Upper lobe of left lung (tissue), 4 donors: ENCODE results near the gene RBM4.

Experiments
- EP300 ChIP-seq, 4 donors: sonication (generic); formaldehyde crosslinking; IDR thresholded peaks; one replicate each; pipeline ENCODE4 v1.5.1; 2017; ENCODE audit warnings: antibody characterized with exemption in 4 of 4, control low read depth in 2 of 4
- POLR2A ChIP-seq, 4 donors: fragments of 450-650 bp; IDR thresholded peaks; one replicate each; pipeline ENCODE4 v1.5.1; 2016 to 2017; ENCODE audit warnings: antibody characterized with exemption in 4 of 4, mild to moderate bottlenecking in 2 of 4
- POLR2AphosphoS5 ChIP-seq, 2 donors: sonication (generic); formaldehyde crosslinking; IDR thresholded peaks; one replicate each; pipeline ENCODE4 v1.5.1; 2017; ENCODE audit warnings: antibody characterized with exemption in 2 of 2
- TF ChIP-seq, protein P1 (sequence below), 6 experiments: fragments of 450-650 bp in 4 of 6; fragments of 200-600 bp in 2 of 6; sonication (generic) in 2 of 6; IDR thresholded peaks; one replicate each; pipeline ENCODE4 v1.5.1; 2016 to 2019; ENCODE audit warnings: antibody characterized with exemption in 6 of 6

DNA sequence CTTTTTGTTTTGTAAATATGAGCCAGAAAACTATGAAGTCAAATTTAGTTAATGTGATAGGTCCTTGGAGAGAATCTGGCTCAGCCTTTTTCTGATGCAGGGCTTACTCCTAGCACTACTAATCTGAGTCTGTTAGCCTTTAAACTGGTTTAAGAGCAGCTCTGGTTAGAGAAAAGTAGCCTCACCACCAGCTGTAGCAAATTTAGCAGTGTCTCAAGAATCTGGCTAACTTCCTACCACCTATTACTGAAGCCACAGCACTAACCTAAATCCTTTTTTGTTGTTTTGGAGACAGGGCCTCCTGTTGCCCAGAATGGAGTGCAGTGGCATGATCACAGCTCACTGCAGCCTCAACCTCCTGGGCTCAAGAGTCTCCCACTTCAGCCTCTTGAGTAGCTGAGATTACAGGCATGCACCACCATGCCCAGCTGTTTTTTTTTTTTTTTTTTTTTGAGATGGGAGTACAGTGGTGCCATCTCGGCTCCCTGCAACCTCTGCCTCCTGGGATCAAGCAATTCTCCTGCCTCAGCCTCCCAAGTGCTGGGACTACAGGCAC, 25.3 kb downstream of the RBM4 start:
- TF ChIP-seq, protein P1, sequence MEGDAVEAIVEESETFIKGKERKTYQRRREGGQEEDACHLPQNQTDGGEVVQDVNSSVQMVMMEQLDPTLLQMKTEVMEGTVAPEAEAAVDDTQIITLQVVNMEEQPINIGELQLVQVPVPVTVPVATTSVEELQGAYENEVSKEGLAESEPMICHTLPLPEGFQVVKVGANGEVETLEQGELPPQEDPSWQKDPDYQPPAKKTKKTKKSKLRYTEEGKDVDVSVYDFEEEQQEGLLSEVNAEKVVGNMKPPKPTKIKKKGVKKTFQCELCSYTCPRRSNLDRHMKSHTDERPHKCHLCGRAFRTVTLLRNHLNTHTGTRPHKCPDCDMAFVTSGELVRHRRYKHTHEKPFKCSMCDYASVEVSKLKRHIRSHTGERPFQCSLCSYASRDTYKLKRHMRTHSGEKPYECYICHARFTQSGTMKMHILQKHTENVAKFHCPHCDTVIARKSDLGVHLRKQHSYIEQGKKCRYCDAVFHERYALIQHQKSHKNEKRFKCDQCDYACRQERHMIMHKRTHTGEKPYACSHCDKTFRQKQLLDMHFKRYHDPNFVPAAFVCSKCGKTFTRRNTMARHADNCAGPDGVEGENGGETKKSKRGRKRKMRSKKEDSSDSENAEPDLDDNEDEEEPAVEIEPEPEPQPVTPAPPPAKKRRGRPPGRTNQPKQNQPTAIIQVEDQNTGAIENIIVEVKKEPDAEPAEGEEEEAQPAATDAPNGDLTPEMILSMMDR (IDR thresholded peaks at IDR 0.05): no peak
- no peak for TF ChIP-seq POLR2A (IDR thresholded peaks at IDR 0.05)
- TF ChIP-seq POLR2AphosphoS5 (IDR thresholded peaks at IDR 0.05): no peak
- TF ChIP-seq EP300 (IDR thresholded peaks at IDR 0.05): no peak
